ENCODE data around the gene ADAM33.
A peak's percentile ranks its signal among the peaks of the same experiment; 100 is the strongest.

ADAM33 gene

GRCh38 chr20:3681931-3682781, at the start of gene ADAM33:
Gene ADAM33 (minus strand): TSS chr20:3682010. CDS start chr20:3682004, 6 bp downstream.
- peak; percentile 22 for DNase-seq (ENCODE audit: low read depth)
- TF ChIP-seq CTCF (conservative IDR thresholded peaks at IDR 0.05; ENCODE audit: low read depth, low read length), result no peak
- peak within 1 kb of the TSS; percentile 65 for H3K4me3 ChIP-seq (ENCODE audit: low read depth, low read length)

GRCh38 chr20:3730803-3731672, 49.2 kb upstream of the ADAM33 start:
- TF ChIP-seq CTCF (conservative IDR thresholded peaks at IDR 0.05; ENCODE audit: low read depth, low read length), result no peak
- no peak for DNase-seq (ENCODE audit: low read depth)
- H3K4me3 ChIP-seq (ENCODE audit: low read depth, low read length), result no peak overlapping the region

- DNase-seq (ENCODE audit: low read depth), result no peak
- TF ChIP-seq CTCF (conservative IDR thresholded peaks at IDR 0.05; ENCODE audit: low read depth, low read length), result no peak
- no peak overlapping the region for H3K4me3 ChIP-seq (ENCODE audit: low read depth, low read length)
Measured at GRCh38 chr20:3729811-3730540, 48.2 kb upstream of the ADAM33 start.

GRCh38 chr20:3729378-3729777, 47.6 kb upstream of the ADAM33 start:
- DNase-seq (ENCODE audit: low read depth), result no peak
- H3K4me3 ChIP-seq (ENCODE audit: low read depth, low read length), result no peak overlapping the region
- no peak for TF ChIP-seq CTCF (conservative IDR thresholded peaks at IDR 0.05; ENCODE audit: low read depth, low read length)

GRCh38 chr20:3728876-3729275, 47.1 kb upstream of the ADAM33 start:
- no peak for DNase-seq (ENCODE audit: low read depth)
- H3K4me3 ChIP-seq (ENCODE audit: low read depth, low read length), result no peak overlapping the region
- no peak for TF ChIP-seq CTCF (conservative IDR thresholded peaks at IDR 0.05; ENCODE audit: low read depth, low read length)

- TF ChIP-seq CTCF (conservative IDR thresholded peaks at IDR 0.05; ENCODE audit: low read depth, low read length), result no peak
- DNase-seq (ENCODE audit: low read depth), result no peak
- H3K4me3 ChIP-seq (ENCODE audit: low read depth, low read length), result no peak overlapping the region
Measured at GRCh38 chr20:3728354-3728753, 46.5 kb upstream of the ADAM33 start.

All from choroid plexus epithelial cell (primary cell).